Endothelial cell (in vitro differentiated cells): Measurements from ENCODE around the gene RTP4. TPM values are rescaled to one million over a fixed set of nuclear protein-coding genes. Genes with fewer than 3 reads are reported as not detected.
"Not testable (repeated sequence)": the region's sequence is repeated elsewhere in the genome, so short reads cannot be mapped to it uniquely, and the experiment has no call there.

Source experiments
- DNase-seq: peaks from one replicate; pipeline ENCODE4 v3.0.0; 2021; ENCODE audit warnings: low spot score
- H3K27ac Mint-ChIP-seq: one replicate; pipeline ENCODE4 v1.8.0; 2021; ENCODE audit warnings: mixed read lengths, inconsistent platforms; ENCODE audit not compliant: unreplicated experiment
- H3K27me3 Mint-ChIP-seq: one replicate; pipeline ENCODE4 v1.8.0; 2021; ENCODE audit warnings: mild to moderate bottlenecking, moderate library complexity, mixed read lengths, inconsistent platforms; ENCODE audit not compliant: unreplicated experiment
- H3K36me3 Mint-ChIP-seq: one replicate; pipeline ENCODE4 v1.8.0; 2021; ENCODE audit warnings: mild to moderate bottlenecking, low read depth, mixed read lengths, inconsistent platforms; ENCODE audit not compliant: unreplicated experiment
- H3K4me1 Mint-ChIP-seq: one replicate; pipeline ENCODE4 v1.8.0; 2021; ENCODE audit warnings: mild to moderate bottlenecking, mixed read lengths, inconsistent platforms; ENCODE audit not compliant: unreplicated experiment
- H3K4me3 Mint-ChIP-seq: one replicate; pipeline ENCODE4 v1.8.0; 2021; ENCODE audit warnings: mild to moderate bottlenecking, mixed read lengths, inconsistent platforms; ENCODE audit not compliant: unreplicated experiment
- H3K9me3 Mint-ChIP-seq: one replicate; pipeline ENCODE4 v1.8.0; 2021; ENCODE audit warnings: mixed read lengths, inconsistent platforms; ENCODE audit not compliant: unreplicated experiment
- total RNA-seq: library from RNA; stranded (reverse); fragmentation: NEBNext Ultra II Directional; extraction: Animal tissue kit (Norgen Biotek cat#: 25700); gene quantifications from one replicate; pipeline ENCODE4 v1.2.1, GENCODE V29; 2021; ENCODE audit not compliant: unreplicated experiment
- TF ChIP-seq, protein P1 (sequence below): fragments of 200-600 bp; sonication (generic); IDR thresholded peaks from one replicate; pipeline ENCODE4 v1.5.0; 2021; ENCODE audit warnings: antibody characterized with exemption; ENCODE audit not compliant: unreplicated experiment

RTP4 gene
- total RNA-seq, 1 donor from 2014 or later = not detected

- Mint-ChIP-seq H3K27me3 (no peaks in the 10 kb centered on the region), H3K27ac (no peak overlapping the region), H3K4me1 (no peaks in the 10 kb centered on the region), H3K36me3 (no peaks in the 10 kb centered on the region), H3K9me3 (no peaks in the 10 kb centered on the region), H3K4me3 (no peak overlapping the region)
- no peak for DNase-seq
- TF ChIP-seq, protein P1, sequence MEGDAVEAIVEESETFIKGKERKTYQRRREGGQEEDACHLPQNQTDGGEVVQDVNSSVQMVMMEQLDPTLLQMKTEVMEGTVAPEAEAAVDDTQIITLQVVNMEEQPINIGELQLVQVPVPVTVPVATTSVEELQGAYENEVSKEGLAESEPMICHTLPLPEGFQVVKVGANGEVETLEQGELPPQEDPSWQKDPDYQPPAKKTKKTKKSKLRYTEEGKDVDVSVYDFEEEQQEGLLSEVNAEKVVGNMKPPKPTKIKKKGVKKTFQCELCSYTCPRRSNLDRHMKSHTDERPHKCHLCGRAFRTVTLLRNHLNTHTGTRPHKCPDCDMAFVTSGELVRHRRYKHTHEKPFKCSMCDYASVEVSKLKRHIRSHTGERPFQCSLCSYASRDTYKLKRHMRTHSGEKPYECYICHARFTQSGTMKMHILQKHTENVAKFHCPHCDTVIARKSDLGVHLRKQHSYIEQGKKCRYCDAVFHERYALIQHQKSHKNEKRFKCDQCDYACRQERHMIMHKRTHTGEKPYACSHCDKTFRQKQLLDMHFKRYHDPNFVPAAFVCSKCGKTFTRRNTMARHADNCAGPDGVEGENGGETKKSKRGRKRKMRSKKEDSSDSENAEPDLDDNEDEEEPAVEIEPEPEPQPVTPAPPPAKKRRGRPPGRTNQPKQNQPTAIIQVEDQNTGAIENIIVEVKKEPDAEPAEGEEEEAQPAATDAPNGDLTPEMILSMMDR = no peak
Measured at GRCh38 chr3:187398955-187399354, 30.8 kb downstream of the RTP4 start.

- no peaks in the 10 kb centered on the region for H3K27me3 Mint-ChIP-seq
- H3K4me1 Mint-ChIP-seq = no peaks in the 10 kb centered on the region
- no peaks in the 10 kb centered on the region for H3K9me3 Mint-ChIP-seq
- H3K27ac Mint-ChIP-seq = no peak overlapping the region
- TF ChIP-seq, protein P1 = no peak
- H3K4me3 Mint-ChIP-seq = no peak overlapping the region
- H3K36me3 Mint-ChIP-seq = no peaks in the 10 kb centered on the region
- DNase-seq = no peak
Measured at GRCh38 chr3:187400756-187401155, 32.6 kb downstream of the RTP4 start.

DNA sequence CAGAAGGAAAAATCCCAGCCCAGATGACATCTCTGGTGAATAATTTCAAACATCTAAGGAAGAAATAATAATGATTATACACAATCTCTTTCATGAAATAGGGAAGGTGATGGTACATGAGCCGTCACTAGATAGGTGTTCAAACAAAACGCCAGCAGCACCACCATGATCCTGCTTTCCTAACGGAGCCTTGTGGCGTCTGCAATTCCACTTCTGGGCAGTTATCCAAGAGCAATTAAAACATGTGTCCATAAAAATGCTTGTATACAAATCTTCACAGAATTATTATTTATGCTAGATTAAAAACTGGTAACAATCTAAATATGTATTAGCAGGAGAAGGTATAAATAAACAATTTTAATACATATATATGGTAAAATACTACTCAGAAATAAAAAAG lies 33.7 kb downstream of the RTP4 start:
- Mint-ChIP-seq H3K4me1 (no peaks in the 10 kb centered on the region), H3K4me3 (no peak overlapping the region)

GRCh38 chr3:187403768-187404288 lies 35.6 kb downstream of the RTP4 start:
- Mint-ChIP-seq H3K4me1 (peaks cover 1% of the 10 kb centered on the region), H3K27ac (no peak overlapping the region)
- DNase-seq = no peak

More for the DNA sequence above, 33.7 kb downstream of the RTP4 start:
- DNase-seq = no peak
- no peaks in the 10 kb centered on the region for H3K9me3 Mint-ChIP-seq
- no peaks in the 10 kb centered on the region for H3K27me3 Mint-ChIP-seq
- no peaks in the 10 kb centered on the region for H3K36me3 Mint-ChIP-seq
- TF ChIP-seq, protein P1 = no peak
- no peak overlapping the region for H3K27ac Mint-ChIP-seq

DNA sequence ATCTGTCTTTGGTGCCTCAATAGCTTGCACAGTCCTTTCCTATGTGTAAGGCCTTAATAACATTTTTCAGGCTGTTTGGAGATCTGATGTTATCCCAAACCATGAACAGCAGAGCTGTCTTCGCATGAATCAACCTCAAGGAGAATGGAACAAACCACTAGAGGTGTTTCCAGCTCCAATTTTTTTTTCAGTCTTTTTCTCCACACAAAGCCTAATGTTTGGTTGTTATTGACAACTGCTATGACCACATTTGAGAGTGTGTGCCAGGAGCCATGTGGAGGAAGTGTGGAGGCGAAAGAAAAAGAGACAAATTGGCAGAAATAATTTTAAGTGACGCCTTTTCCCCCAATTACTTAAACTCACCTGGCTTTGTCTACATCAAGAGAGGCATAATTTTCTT lies 38.7 kb downstream of the RTP4 start:
- no peak for DNase-seq
- no peaks in the 10 kb centered on the region for H3K9me3 Mint-ChIP-seq
- TF ChIP-seq, protein P1 = no peak
- H3K36me3 Mint-ChIP-seq = peaks cover 2% of the 10 kb centered on the region
- no peaks in the 10 kb centered on the region for H3K27me3 Mint-ChIP-seq
- peaks cover 7% of the 10 kb centered on the region for H3K4me1 Mint-ChIP-seq
- no peak overlapping the region for H3K4me3 Mint-ChIP-seq
- no peak overlapping the region for H3K27ac Mint-ChIP-seq

More at GRCh38 chr3:187403768-187404288, 35.6 kb downstream of the RTP4 start:
- Mint-ChIP-seq H3K9me3 (no peaks in the 10 kb centered on the region), H3K4me3 (no peak overlapping the region), H3K36me3 (no peaks in the 10 kb centered on the region), H3K27me3 (no peaks in the 10 kb centered on the region)
- TF ChIP-seq, protein P1 = no peak

GRCh38 chr3:187411991-187412781 lies 44.0 kb downstream of the RTP4 start:
- H3K4me1 Mint-ChIP-seq, DNase-seq, H3K36me3 Mint-ChIP-seq, H3K27me3 Mint-ChIP-seq, H3K9me3 Mint-ChIP-seq: not testable (repeated sequence)
- Mint-ChIP-seq H3K4me3 (peak overlapping the region; percentile 23), H3K27ac (peak overlapping the region; percentile 18)
